ENCODE data around the gene CFAP54.

DNA sequence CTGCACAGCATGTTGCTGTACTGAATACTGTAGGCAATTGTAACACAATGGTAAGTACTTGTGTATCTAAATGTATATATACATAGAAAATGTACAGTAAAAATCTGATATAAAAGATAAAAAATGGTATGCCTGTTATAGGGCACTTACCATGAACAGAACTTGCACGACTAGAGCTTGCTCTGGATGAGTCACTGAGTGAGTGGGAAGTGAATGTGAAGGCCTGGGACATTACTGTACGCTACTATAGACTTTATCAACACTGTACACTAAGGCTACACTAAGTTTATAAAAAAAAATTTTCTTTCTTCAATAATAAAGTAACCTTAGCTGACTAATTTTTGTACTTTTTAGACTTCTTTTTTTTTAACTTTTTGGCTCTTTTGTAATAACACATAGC lies 393.5 kb downstream of the CFAP54 start:
- TF ChIP-seq, protein P1, sequence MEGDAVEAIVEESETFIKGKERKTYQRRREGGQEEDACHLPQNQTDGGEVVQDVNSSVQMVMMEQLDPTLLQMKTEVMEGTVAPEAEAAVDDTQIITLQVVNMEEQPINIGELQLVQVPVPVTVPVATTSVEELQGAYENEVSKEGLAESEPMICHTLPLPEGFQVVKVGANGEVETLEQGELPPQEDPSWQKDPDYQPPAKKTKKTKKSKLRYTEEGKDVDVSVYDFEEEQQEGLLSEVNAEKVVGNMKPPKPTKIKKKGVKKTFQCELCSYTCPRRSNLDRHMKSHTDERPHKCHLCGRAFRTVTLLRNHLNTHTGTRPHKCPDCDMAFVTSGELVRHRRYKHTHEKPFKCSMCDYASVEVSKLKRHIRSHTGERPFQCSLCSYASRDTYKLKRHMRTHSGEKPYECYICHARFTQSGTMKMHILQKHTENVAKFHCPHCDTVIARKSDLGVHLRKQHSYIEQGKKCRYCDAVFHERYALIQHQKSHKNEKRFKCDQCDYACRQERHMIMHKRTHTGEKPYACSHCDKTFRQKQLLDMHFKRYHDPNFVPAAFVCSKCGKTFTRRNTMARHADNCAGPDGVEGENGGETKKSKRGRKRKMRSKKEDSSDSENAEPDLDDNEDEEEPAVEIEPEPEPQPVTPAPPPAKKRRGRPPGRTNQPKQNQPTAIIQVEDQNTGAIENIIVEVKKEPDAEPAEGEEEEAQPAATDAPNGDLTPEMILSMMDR (IDR thresholded peaks at IDR 0.05; ENCODE audit: insufficient read depth, low read depth, low read length): no peak
- no peak for TF ChIP-seq EZH2 (IDR thresholded peaks at IDR 0.05; ENCODE audit: insufficient read depth, low read length)
